Kidney (tissue), 14 donors: ENCODE data around the gene SREK1. TPM values are rescaled to one million over a fixed set of nuclear protein-coding genes. Genes with fewer than 3 reads are reported as not detected.
A peak's percentile ranks its signal among the peaks of the same experiment; 100 is the strongest.
"Not testable (repeated sequence)": the region's sequence is repeated elsewhere in the genome, so short reads cannot be mapped to it uniquely, and the experiment has no call there.

Experiments used
- DNase-seq, 5 donors: peaks; one replicate each; pipeline ENCODE4 v3.0.0-alpha.2; 2013 to 2020
- FAIRE-seq: peaks from 2 replicates; lab custom pipeline; 2012; peaks lifted over from hg19 to GRCh38; lab: Jason Lieb, UNC
- H3K27ac ChIP-seq, 2 donors: one replicate each; pipeline ENCODE4 v1.7.0; 2013; ENCODE audit warnings: low read depth in 2 of 2, low read length in 2 of 2, inconsistent platforms in 1 of 2
- H3K27me3 ChIP-seq: one replicate; pipeline ENCODE4 v1.7.1; 2013; ENCODE audit warnings: low read length, inconsistent platforms; ENCODE audit not compliant: control insufficient read depth, insufficient read depth
- H3K36me3 ChIP-seq, 3 donors: one replicate each; pipeline versions ENCODE4 v1.7.0 to v1.7.1; 2013; ENCODE audit warnings: low read length in 3 of 3, control low read depth in 1 of 3, inconsistent platforms in 1 of 3; ENCODE audit not compliant: insufficient read depth in 3 of 3, control insufficient read depth in 2 of 3
- H3K4me1 ChIP-seq, 3 donors: one replicate each; pipeline versions ENCODE4 v1.7.0 to v1.7.1; 2013; ENCODE audit warnings: low read length in 3 of 3, inconsistent platforms in 1 of 3, low read depth in 1 of 3; ENCODE audit not compliant: control insufficient read depth in 2 of 3, insufficient read depth in 2 of 3
- H3K4me3 ChIP-seq, 3 donors: one replicate each; pipeline versions ENCODE4 v1.7.0 to v1.8.1; 2013; ENCODE audit warnings: low read length in 3 of 3, control low read depth in 1 of 3, inconsistent platforms in 1 of 3
- H3K9ac ChIP-seq, 3 donors: one replicate each; pipeline versions ENCODE4 v1.7.0 to v1.7.1; 2013; ENCODE audit warnings: low read length in 3 of 3, control low read depth in 1 of 3, inconsistent platforms in 1 of 3
- H3K9me3 ChIP-seq, 3 donors: one replicate each; pipeline versions ENCODE4 v1.7.0 to v1.7.1; 2013; ENCODE audit warnings: low read length in 3 of 3, control low read depth in 1 of 3, inconsistent platforms in 1 of 3; ENCODE audit not compliant: control insufficient read depth in 2 of 3, insufficient read depth in 1 of 3
- CTCF ChIP-seq: IDR thresholded peaks from 3 replicates; pipeline ENCODE4 v1.5.1; 2012; ENCODE audit warnings: mild to moderate bottlenecking, moderate library complexity, borderline replicate concordance; ENCODE audit not compliant: insufficient read depth; ENCODE audit errors: extremely low read depth
- intact Hi-C: fragments of 100-400 bp; cut with DNase I; formaldehyde crosslinking; loops from one replicate; pipeline ENCODE4 v1.11.1; 2022
- polyA plus RNA-seq: library from polyadenylated mRNA; stranded (reverse); fragments of 350-450 nt; fragmentation: Illumina TruSeq; extraction: RNeasy Lipid Tissue Mini Kit (QIAGEN cat#74804); gene quantifications from one replicate; pipeline ENCODE4 v1.2.3, GENCODE V29; 2014; ENCODE audit warnings: low read depth, low replicate concordance; ENCODE audit not compliant: insufficient read depth
- total RNA-seq: library from RNA; stranded (reverse); fragmentation: NEBNext Ultra II Directional; extraction: Animal tissue kit (Norgen Biotek cat#: 25700); gene quantifications from one replicate; pipeline ENCODE4 v1.2.1, GENCODE V29; 2021
- donor health status: control.
- donor health status: control.
- donor health status: control.
- donor health status: control.
- donor health status: control.
- donor health status: DM: yes; HTN: yes; CAD: no.
- donor health status: Normal renal cell carcinoma (clear cell type).

The SREK1 gene
- total and polyA plus RNA-seq, 2 donors from 2014 or later = 22.2 to 70.0 TPM

GRCh38 chr5:66129144-66129543 is 15.0 kb upstream of the SREK1 start:
- Histone ChIP-seq H3K4me3 (no peak overlapping the region), H3K9ac (no peak overlapping the region), H3K9me3 (no peaks in the 10 kb centered on the region), H3K27me3 (no peaks in the 10 kb centered on the region), H3K27ac (no peak overlapping the region), H3K36me3 (no peaks in the 10 kb centered on the region), H3K4me1 (no peaks in the 10 kb centered on the region)
- intact Hi-C loops = no loop called here
- no peak for TF ChIP-seq CTCF
- DNase-seq (peak in 1 of 5 donors; percentile 6), FAIRE-seq (no peak)

- H3K9ac ChIP-seq = no peak overlapping the region
- FAIRE-seq (no peak), DNase-seq (no peak)
- no peaks in the 10 kb centered on the region for H3K36me3 ChIP-seq
- intact Hi-C loops = no loop called here
- H3K4me3 ChIP-seq = no peak overlapping the region
- no peaks in the 10 kb centered on the region for H3K4me1 ChIP-seq
- no peaks in the 10 kb centered on the region for H3K27me3 ChIP-seq
- H3K27ac ChIP-seq = no peak overlapping the region
- TF ChIP-seq CTCF = no peak
- no peaks in the 10 kb centered on the region for H3K9me3 ChIP-seq
These were observed 13.6 kb upstream of the SREK1 start for GRCh38 chr5:66130493-66130892.

- Histone ChIP-seq H3K27me3 (no peaks in the 10 kb centered on the region), H3K9ac (no peak overlapping the region), H3K36me3 (no peaks in the 10 kb centered on the region), H3K4me1 (no peaks in the 10 kb centered on the region), H3K9me3 (no peaks in the 10 kb centered on the region), H3K4me3 (no peak overlapping the region), H3K27ac (no peak overlapping the region)
- intact Hi-C loops = no loop called here
- DNase-seq (no peak), FAIRE-seq (no peak)
- no peak for TF ChIP-seq CTCF
These were observed 9.7 kb upstream of the SREK1 start for GRCh38 chr5:66134407-66134861.

- no peak for DNase-seq
- intact Hi-C loops = no loop called here
- no peak for TF ChIP-seq CTCF
- Histone ChIP-seq H3K9ac (no peak overlapping the region), H3K4me1 (no peaks in the 10 kb centered on the region), H3K36me3 (no peaks in the 10 kb centered on the region), H3K9me3 (no peaks in the 10 kb centered on the region), H3K27me3 (no peaks in the 10 kb centered on the region), H3K4me3 (no peak overlapping the region), H3K27ac (no peak overlapping the region)
- FAIRE-seq = no peak
These were observed 8.0 kb upstream of the SREK1 start for GRCh38 chr5:66136053-66136452.

GRCh38 chr5:66136944-66137343 is 7.2 kb upstream of the SREK1 start:
- H3K4me3 ChIP-seq, H3K27me3 ChIP-seq, FAIRE-seq, H3K9me3 ChIP-seq, H3K9ac ChIP-seq, DNase-seq, H3K36me3 ChIP-seq, intact Hi-C loops, H3K4me1 ChIP-seq, H3K27ac ChIP-seq: not testable (repeated sequence)
